Cerebellar nuclear complex (tissue), 1 donor: ENCODE results near the gene BCL10.

Source experiments
- DNase-seq, 2 experiments: peaks; one replicate each; lab custom pipeline; 2025; lab: John Stamatoyannopoulos, UW

Gene BCL10

DNA sequence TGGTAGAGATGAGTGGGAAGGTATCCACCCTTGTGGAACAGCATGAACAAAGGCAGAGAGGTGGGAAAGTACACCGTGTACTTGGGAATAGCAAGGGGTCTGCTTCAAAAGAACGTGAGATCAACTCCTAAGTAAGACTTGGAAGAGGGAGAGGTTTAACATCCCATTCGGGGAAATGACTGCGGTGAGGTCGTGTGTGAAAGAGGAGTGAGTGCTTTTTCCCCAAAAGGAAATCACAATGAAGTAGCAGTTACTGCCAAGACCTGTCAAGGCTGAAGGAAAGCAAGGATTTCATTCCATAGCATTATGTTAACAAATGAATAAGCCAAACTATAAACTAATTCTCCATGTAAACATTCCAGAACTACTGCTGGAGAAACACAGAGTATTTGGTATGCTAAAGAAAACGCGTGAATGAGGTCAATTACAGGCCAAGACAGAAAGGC, 55.7 kb downstream of the BCL10 start:
- no peak for DNase-seq

DNA sequence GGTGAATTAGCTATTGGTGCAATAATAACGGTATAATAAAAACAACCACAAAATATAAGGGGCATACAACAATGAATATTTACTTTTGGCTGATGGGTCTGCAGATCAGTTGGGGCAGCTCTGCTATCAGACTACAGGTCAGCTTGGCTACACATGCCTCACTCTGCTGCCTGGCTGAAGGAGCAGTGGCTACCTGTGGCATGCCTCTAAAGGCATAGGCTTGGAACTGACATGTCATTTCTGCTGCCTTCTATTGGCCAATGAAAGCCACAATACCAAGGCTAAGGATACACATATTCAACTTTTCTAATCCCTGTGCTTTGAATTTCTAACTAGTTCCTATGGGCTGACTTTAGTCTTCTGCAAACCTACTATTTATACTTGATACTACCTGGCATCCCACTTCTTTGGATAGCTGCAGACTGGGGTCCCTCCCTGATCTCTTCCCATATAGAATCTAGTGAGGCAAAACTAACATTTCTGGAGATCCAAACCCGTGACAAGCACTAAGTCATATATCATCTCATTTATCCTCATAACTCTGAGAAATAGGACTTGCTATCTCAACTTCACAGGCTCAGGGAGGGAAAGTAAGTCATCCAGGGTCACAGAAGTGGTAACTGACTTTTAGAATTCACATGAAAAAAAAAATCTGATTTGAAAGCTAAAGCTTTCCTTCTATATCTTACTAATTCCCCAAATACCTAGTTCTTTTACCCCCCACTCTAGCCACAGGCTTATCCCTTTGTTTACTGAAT, 56.4 kb downstream of the BCL10 start:
- DNase-seq = no peak

DNA sequence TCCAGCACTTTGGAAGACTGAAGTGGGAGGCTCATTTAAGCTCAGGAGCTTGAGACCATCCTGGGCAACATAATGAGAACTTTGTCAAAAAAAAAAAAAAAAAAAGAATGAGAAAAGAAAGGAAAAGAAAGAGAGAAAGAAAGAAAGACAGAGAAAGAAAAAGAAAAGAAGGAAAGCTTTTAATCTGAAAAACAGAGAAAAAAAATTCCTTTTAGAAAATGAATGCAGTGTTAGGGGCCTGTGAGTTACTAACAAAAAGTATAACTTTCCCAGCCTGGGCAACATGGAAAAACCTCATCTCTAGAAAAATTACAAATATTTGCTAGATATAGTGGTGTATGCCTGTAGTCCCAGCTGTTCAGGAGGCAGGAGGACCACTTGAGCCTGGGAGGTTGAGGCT, 59.7 kb downstream of the BCL10 start:
- DNase-seq = no peak
